HepG2 (cell line): ENCODE results near the gene TBC1D4. TPM values are rescaled to one million over a fixed set of nuclear protein-coding genes. Genes with fewer than 3 reads are reported as not detected.

Experiments used
- ATAC-seq: fragments of 200-7000 bp; cut with Tn5 transposase; 3 replicates; pipeline ENCODE4 v1.9.1; 2020; ENCODE audit warnings: mild to moderate bottlenecking, moderate library complexity
- BruUV-seq: library from RNA; stranded (reverse); fragments of 400-500 nt; replicated peaks from 2 replicates; lab custom pipeline; 2021; lab: Mats Ljungman, UMichigan
- CTCF ChIA-PET: fragments of 300-600 bp; formaldehyde crosslinking; extraction: SDS; loops from one replicate; lab custom pipeline; 2021; ENCODE audit warnings: low total read pairs, inconsistent platforms, low intra/inter-chr PET ratio; lab: Yijun Ruan, JAX
- POLR2A ChIA-PET: fragments of 350-600 bp; sonication (Branson Sonifier 250); formaldehyde crosslinking; loops from one replicate; lab custom pipeline; 2020; ENCODE audit warnings: antibody characterized with exemption, inconsistent platforms; lab: Yijun Ruan, JAX
- DNase-seq: peaks from one replicate; pipeline ENCODE4 v3.0.0-alpha.2; 2015; ENCODE audit warnings: low spot score
- FAIRE-seq: peaks from 3 replicates; lab custom pipeline; 2011; peaks lifted over from hg19 to GRCh38; lab: Jason Lieb, UNC
- H2AFZ ChIP-seq: one replicate; pipeline ENCODE4 v1.6.1; 2011; ENCODE audit warnings: low read length, inconsistent platforms
- H3K27ac ChIP-seq: fragments of 300-600 bp; 3 replicates; pipeline ENCODE4 v1.8.0; 2011; ENCODE audit warnings: mixed run types, mild to moderate bottlenecking, mixed read lengths, low read length, inconsistent platforms; ENCODE audit not compliant: insufficient read depth; ENCODE audit errors: extremely low read length
- H3K27me3 ChIP-seq, 2 experiments: fragments of 200-600 bp in 1 of 2; 2 replicates in 1 of 2; 3 replicates in 1 of 2; pipeline versions ENCODE4 v1.6.0 to v1.8.0; 2011; ENCODE audit warnings: low read length in 2 of 2, mild to moderate bottlenecking in 2 of 2, moderate library complexity in 2 of 2, inconsistent platforms in 1 of 2; ENCODE audit not compliant: insufficient read depth in 2 of 2, control insufficient read depth in 1 of 2
- H3K36me3 ChIP-seq, 2 experiments: fragments of 200-600 bp in 1 of 2; replicated peaks in 1 of 2; 2 replicates in 1 of 2; 3 replicates in 1 of 2; pipeline versions ENCODE4 v1.5.1 to v1.8.0; 2011; ENCODE audit warnings: low read length in 2 of 2, inconsistent platforms in 1 of 2; ENCODE audit not compliant: insufficient read depth in 2 of 2, control insufficient read depth in 1 of 2
- H3K4me1 ChIP-seq: 2 replicates; pipeline ENCODE4 v1.5.1; 2012; ENCODE audit warnings: low read length, inconsistent platforms; ENCODE audit not compliant: insufficient read depth
- H3K4me2 ChIP-seq: 2 replicates; pipeline ENCODE4 v1.6.0; 2011; ENCODE audit warnings: low read depth, low read length, inconsistent platforms
- H3K4me3 ChIP-seq, 3 experiments: fragments of 200-600 bp in 1 of 3; sonication (generic), shearing (Covaris generic) in 1 of 3; replicated peaks in 1 of 3; 2 replicates each; pipeline ENCODE4 v1.5.1; 2011 to 2016; ENCODE audit warnings: low read length in 3 of 3, inconsistent platforms in 2 of 3, low read depth in 2 of 3, mild to moderate bottlenecking in 2 of 3, control low read depth in 1 of 3, mixed read lengths in 1 of 3; ENCODE audit not compliant: insufficient read depth in 1 of 3
- H3K79me2 ChIP-seq: one replicate; pipeline ENCODE4 v1.6.1; 2011; ENCODE audit warnings: low read length, inconsistent platforms; ENCODE audit not compliant: insufficient read depth
- H3K9ac ChIP-seq: 2 replicates; pipeline ENCODE4 v1.6.0; 2011; ENCODE audit warnings: mild to moderate bottlenecking, low read depth, low read length, inconsistent platforms; ENCODE audit not compliant: insufficient read depth
- H3K9me3 ChIP-seq: 2 replicates; pipeline ENCODE4 v1.5.1; 2012; ENCODE audit warnings: mild to moderate bottlenecking, low read length
- H4K20me1 ChIP-seq: 2 replicates; pipeline ENCODE4 v1.6.0; 2011; ENCODE audit warnings: inconsistent platforms, mild to moderate bottlenecking, low read length, moderate library complexity; ENCODE audit not compliant: insufficient read depth
- ATF7 ChIP-seq, 2 experiments: fragments of 450-650 bp in 1 of 2; sonication (generic) in 1 of 2; formaldehyde crosslinking in 1 of 2; IDR thresholded peaks; 2 replicates each; pipeline versions ENCODE4 v1.4.0 to v1.6.1; 2016 to 2020; ENCODE audit warnings: antibody characterized with exemption in 1 of 2, mild to moderate bottlenecking in 1 of 2, missing genetic modification reagents in 1 of 2
- NFIC ChIP-seq: IDR thresholded peaks from 2 replicates; pipeline ENCODE4 v1.6.1; 2012; ENCODE audit warnings: mild to moderate bottlenecking, low read length, inconsistent platforms
- RBM22 ChIP-seq: fragments of 200-400 bp; formaldehyde crosslinking; optimal IDR thresholded peaks from 2 replicates; pipeline ENCODE3; 2017; ENCODE audit warnings: mild to moderate bottlenecking, low read length, moderate library complexity
- ZNF30 ChIP-seq: sonication (generic); formaldehyde crosslinking; IDR thresholded peaks from 2 replicates; pipeline ENCODE4 v1.5.0; 2020; ENCODE audit warnings: mild to moderate bottlenecking, missing genetic modification reagents
- WGBS: methylation state at CpG from one replicate; pipeline ENCODE4 v1.1.6; 2017; ENCODE audit warnings: low lambda C conversion rate; 5-methylcytosine and 5-hydroxymethylcytosine counted together
- in situ Hi-C: cut with HindIII; loops from 2 replicates; pipeline ENCODE4 v1.10.0; 2017; ENCODE audit warnings: low pct_unique_long_range_greater_than_20kb; ENCODE audit not compliant: extremely low pct_ligation_motif_present
- intact Hi-C: fragments of 100-400 bp; cut with micrococcal nuclease; formaldehyde crosslinking; loops from one replicate; pipeline ENCODE4 v1.10.0; 2022; ENCODE audit not compliant: unreplicated experiment
- polyA plus RNA-seq, 8 experiments: library from polyadenylated mRNA; depleted of rRNA in 3 of 8; stranded (reverse) in 7 of 8; unstranded in 1 of 8; fragments of >200 nt; fragmentation: Illumina TruSeq in 4 of 8; extraction: Trizol in 4 of 8; gene quantifications; 2 replicates each; pipeline versions ENCODE4 v1.2.1 to v1.2.3, GENCODE V29; 2011 to 2016; ENCODE audit warnings: low read depth in 4 of 8, missing spikeins in 1 of 8, mixed read lengths in 1 of 8; ENCODE audit not compliant: insufficient read depth in 1 of 8
- total RNA-seq, 5 experiments: library from RNA; depleted of rRNA; stranded (reverse); fragments of >200 nt; fragmentation: Illumina TruSeq; extraction: Trizol; gene quantifications; 2 replicates each; pipeline ENCODE4 v1.2.3, GENCODE V29; 2016; ENCODE audit warnings: low read depth in 1 of 5
- TF ChIP-seq, protein P1 (sequence below): sonication (generic); formaldehyde crosslinking; IDR thresholded peaks from 2 replicates; pipeline ENCODE4 v1.8.1; 2023; ENCODE audit warnings: mild to moderate bottlenecking, inconsistent platforms, moderate library complexity, missing genetic modification reagents, borderline replicate concordance

Gene TBC1D4
- total and polyA plus RNA-seq, 2 of the 13 experiments (the other 11 are each of a cell fraction or from before 2014, with no cell fraction given), result 35.9 to 64.4 TPM

DNA sequence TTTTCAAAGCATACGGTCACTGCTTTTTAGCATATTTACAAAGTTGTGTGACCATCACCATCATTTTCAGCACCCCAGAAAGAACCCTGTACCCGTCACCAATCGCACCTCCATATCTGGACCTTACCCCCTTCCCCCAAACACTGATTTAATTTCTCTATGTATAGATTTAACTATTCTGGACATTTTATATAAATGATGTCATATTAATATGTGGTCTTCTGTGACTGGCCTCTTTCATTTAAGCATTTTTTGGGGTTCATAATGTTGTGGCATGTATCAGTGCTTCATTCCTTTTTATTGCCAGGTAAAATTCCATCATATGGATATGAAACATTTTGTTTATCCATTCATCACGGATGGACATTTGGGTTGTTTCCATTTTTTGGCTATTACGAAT lies 74.0 kb downstream of the TBC1D4 start:
- no TSS peak for BruUV-seq
- FAIRE-seq, result no peak
- ChIA-PET CTCF (no interaction called here), POLR2A (no interaction called here)
- DNase-seq, result no peak
- Histone ChIP-seq H4K20me1 (peaks cover 5% of the 10 kb centered on the region), H3K9ac (no peak overlapping the region), H3K9me3 (no peaks in the 10 kb centered on the region), H3K79me2 (peaks cover 95% of the 10 kb centered on the region), H3K27me3 (no peaks in the 10 kb centered on the region), H3K27ac (no peak overlapping the region), H2AFZ (no peak overlapping the region), H3K4me2 (no peak overlapping the region), H3K4me1 (peaks cover 56% of the 10 kb centered on the region), H3K36me3 (no peaks in the 10 kb centered on the region), H3K4me3 (no peak overlapping the region)
- in situ Hi-C loops (no loop called here), intact Hi-C loops (no loop called here)
- TF ChIP-seq ATF7 (IDR thresholded peaks at IDR 0.05) (peak; percentile 74), ATF7 (CRISPR knock-in tag; IDR thresholded peaks at IDR 0.05) (no peak), ZNF30 (CRISPR knock-in tag) (no peak)
- 97% methylated on average over 5 of the region's 5 CpGs for WGBS
- no peak for ATAC-seq

DNA sequence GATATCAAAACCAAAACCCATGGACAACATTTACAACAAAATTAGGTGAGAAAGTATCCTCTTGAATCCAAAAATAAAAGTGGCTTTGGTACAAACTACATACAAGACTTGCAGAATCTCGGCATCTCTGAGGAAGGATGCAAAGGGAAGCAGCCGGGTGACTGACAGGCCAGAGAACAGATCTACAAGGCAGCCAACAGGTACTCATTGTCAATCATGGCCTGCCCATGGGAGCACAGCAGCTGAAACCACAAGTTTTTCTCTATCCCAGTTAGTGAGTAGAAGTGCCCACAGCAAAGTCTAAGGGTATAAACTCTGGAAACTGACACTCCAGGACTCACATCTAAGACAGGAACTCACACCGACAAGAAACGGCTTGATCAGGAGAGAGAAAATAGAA lies 74.5 kb downstream of the TBC1D4 start:
- H3K36me3 ChIP-seq, result no peaks in the 10 kb centered on the region
- no peak overlapping the region for H3K27ac ChIP-seq
- no peak for FAIRE-seq
- DNase-seq, result no peak
- H2AFZ ChIP-seq, result no peak overlapping the region
- no peaks in the 10 kb centered on the region for H3K9me3 ChIP-seq
- in situ Hi-C loops (no loop called here), intact Hi-C loops (no loop called here)
- ATAC-seq, result no peak
- H3K79me2 ChIP-seq, result peaks cover 95% of the 10 kb centered on the region
- H3K4me2 ChIP-seq, result no peak overlapping the region
- no peak overlapping the region for H3K9ac ChIP-seq
- POLR2A ChIA-PET, result no interaction called here
- 96% methylated on average over 4 of the region's 4 CpGs for WGBS
- BruUV-seq, result no TSS peak
- peaks cover 56% of the 10 kb centered on the region for H3K4me1 ChIP-seq
- CTCF ChIA-PET, result no interaction called here
- peaks cover 10% of the 10 kb centered on the region for H4K20me1 ChIP-seq
- no peak overlapping the region for H3K4me3 ChIP-seq
- TF ChIP-seq NFIC (no peak), RBM22 (peak; percentile 17)
- TF ChIP-seq, protein P1, sequence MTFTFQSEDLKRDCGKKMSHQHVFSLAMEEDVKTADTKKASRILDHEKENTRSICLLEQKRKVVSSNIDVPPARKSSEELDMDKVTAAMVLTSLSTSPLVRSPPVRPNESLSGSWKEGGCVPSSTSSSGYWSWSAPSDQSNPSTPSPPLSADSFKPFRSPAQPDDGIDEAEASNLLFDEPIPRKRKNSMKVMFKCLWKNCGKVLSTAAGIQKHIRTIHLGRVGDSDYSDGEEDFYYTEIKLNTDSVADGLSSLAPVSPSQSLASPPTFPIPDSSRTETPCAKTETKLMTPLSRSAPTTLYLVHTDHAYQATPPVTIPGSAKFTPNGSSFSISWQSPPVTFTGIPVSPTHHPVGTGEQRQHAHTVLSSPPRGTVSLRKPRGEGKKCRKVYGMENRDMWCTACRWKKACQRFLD (CRISPR knock-in tag), result no peak
- H3K27me3 ChIP-seq, result no peaks in the 10 kb centered on the region
